Spleen (tissue), 7 donors: ENCODE data around the gene LOXL4.

Experiments used
- POLR2A ChIP-seq, 3 donors: fragments of 450-650 bp; IDR thresholded peaks; one replicate each; pipeline ENCODE4 v1.5.1; 2017; ENCODE audit warnings: antibody characterized with exemption in 3 of 3, mild to moderate bottlenecking in 1 of 3
- POLR2AphosphoS5 ChIP-seq, 3 donors: sonication (generic); formaldehyde crosslinking; IDR thresholded peaks; one replicate each; pipeline ENCODE4 v1.5.1; 2017; ENCODE audit warnings: antibody characterized with exemption in 3 of 3
- TF ChIP-seq, protein P1 (sequence below), 11 experiments: fragments of 200-600 bp in 7 of 11; fragments of 450-650 bp in 4 of 11; sonication (generic) in 4 of 11; IDR thresholded peaks in 8 of 11; conservative IDR thresholded peaks in 3 of 11; 1 replicate in 7 of 11; 2 replicates in 4 of 11; pipeline versions ENCODE4 v1.4.0 to v1.8.0; 2016 to 2021; ENCODE audit warnings: antibody characterized with exemption in 11 of 11, inconsistent platforms in 4 of 11, mild to moderate bottlenecking in 1 of 11
- donor health status: DM: no; HTN: no; CAD: no; lungs with moderate emphysema.
- donor health status: DM: no; HTN: no; CAD: no.
- donor health status: DM: no; HTN: no; CAD: no.

- TF ChIP-seq, protein P1, sequence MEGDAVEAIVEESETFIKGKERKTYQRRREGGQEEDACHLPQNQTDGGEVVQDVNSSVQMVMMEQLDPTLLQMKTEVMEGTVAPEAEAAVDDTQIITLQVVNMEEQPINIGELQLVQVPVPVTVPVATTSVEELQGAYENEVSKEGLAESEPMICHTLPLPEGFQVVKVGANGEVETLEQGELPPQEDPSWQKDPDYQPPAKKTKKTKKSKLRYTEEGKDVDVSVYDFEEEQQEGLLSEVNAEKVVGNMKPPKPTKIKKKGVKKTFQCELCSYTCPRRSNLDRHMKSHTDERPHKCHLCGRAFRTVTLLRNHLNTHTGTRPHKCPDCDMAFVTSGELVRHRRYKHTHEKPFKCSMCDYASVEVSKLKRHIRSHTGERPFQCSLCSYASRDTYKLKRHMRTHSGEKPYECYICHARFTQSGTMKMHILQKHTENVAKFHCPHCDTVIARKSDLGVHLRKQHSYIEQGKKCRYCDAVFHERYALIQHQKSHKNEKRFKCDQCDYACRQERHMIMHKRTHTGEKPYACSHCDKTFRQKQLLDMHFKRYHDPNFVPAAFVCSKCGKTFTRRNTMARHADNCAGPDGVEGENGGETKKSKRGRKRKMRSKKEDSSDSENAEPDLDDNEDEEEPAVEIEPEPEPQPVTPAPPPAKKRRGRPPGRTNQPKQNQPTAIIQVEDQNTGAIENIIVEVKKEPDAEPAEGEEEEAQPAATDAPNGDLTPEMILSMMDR (IDR thresholded peaks at IDR 0.05 in 8 of 11, conservative IDR thresholded peaks at IDR 0.05 in 3 of 11): no peak
- TF ChIP-seq POLR2A (IDR thresholded peaks at IDR 0.05) (no peak), POLR2AphosphoS5 (IDR thresholded peaks at IDR 0.05) (no peak)
Measured at GRCh38 chr10:98235846-98236245, 32.1 kb downstream of the LOXL4 start.
